GM12872 (cell line): ENCODE results near the gene CDC14A.

Experiments
- CTCF ChIP-seq: IDR thresholded peaks from 3 replicates; pipeline ENCODE4 v1.5.1; 2011; ENCODE audit warnings: low read depth, mild to moderate bottlenecking, low read length, moderate library complexity; ENCODE audit not compliant: insufficient read depth

Gene CDC14A

DNA sequence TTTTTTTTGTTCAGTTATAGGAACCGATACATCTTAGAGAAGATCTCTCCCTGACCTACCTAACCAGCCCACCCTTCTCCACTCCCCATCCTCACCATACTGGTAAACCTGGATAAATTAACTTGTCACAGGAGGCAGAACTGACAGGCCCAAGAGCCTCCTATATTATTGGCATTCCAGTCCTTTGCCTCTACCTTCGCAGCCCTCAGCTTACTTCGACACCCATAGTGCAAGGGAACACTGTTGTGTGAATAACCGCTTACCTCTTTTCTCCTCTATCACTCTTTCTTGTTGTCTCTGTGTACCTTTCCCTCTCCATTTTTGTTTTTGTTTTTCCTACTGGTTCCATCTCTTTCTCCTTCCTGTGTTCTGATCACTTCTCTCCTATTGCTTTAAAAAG lies 58.7 kb downstream of the CDC14A start:
- TF ChIP-seq CTCF: no peak

DNA sequence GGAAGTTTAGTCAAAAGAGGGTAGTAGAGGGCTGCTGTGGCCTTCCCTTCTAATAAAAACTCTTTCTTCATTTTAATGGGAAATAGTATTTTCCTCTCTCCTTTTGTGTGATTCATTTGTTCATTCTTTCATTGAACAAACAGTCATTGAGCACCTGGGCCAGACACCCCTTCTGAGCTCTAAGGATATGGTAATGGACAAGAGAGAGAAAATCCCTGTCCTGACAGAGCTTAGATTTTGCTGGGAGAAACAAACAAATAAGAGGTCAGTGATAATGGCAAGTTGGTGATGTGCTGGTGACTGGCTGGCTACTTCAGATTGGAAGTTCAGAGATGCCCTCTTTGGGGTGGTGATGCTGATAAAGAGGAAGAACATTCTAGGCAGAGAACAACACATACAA lies 59.3 kb downstream of the CDC14A start:
- no peak for TF ChIP-seq CTCF

- no peak for TF ChIP-seq CTCF
Observed at GRCh38 chr1:100413035-100413434, 60.7 kb downstream of the CDC14A start.

DNA sequence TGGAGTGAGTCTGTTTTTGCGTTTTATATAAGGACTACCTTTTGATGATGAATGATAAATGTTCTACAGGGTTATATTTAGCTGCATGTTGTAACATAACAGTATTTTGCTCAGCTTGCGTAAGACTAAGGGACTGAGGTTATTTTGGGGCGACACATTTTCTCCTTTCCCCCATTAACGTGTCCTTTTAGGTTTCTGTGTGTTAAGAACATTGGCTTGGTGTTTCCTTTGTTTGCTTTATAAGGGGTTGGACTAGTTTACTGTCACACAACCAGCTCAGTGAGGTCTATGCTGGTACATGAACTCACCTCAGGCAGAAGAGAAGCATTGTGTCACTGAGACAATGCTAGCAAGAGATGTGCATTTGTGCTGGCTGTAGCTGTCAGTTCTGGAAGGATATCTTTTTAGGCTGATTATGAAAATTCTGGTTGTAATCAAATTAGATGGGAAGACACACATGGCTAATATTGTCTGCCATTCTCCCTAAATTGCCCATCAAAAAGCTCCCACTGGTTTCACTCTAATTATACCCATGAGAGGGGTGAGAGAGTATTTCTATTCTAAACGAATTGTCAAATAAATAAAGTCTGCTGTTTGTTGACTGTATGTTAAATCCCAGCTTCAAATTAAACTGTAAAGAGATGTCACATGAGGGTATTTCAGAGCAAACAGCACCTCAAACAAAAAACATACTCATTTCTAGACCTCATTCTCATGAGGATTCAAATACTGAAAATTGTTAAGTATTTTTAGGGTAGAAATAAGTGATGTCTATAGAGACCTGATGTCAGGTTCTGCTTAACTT lies 62.6 kb downstream of the CDC14A start:
- no peak for TF ChIP-seq CTCF

DNA sequence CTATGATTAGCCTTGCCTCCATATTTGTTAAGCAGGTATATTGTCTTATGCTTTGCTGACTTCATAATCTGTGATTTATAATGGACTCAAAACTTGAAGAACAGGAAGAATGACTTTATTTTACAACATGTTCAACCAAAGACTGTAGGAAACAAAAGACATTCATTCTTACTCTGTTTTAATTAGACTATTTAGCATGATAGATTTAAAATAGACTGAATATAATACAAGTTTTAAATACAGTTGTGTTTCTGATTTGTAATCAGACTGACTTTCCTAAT lies 63.1 kb downstream of the CDC14A start:
- TF ChIP-seq CTCF: no peak

- TF ChIP-seq CTCF: no peak
Observed at GRCh38 chr1:100419072-100419471, 66.8 kb downstream of the CDC14A start.

DNA sequence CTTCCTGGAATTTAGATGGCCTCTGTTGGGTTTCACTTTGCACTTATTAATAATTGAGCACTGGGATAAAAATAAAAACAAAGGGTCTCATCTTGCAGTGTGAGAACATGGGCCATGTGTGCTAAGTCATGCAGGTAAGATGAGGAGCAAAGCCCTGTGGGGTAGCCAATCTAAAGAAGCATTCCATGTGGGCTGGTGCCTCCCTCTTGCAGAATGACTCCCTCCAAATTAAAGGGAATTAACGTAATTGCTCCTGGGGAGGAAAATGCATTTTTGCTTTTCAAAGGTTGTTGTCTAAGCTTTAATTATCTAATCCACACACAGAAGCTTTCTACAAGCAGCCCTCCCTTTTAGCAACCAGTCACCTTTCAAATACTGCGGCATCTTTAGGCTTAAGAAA lies 69.8 kb downstream of the CDC14A start:
- no peak for TF ChIP-seq CTCF
